HCT116 (cell line): Measurements from ENCODE around the gene POFUT1.

ENCODE experiments used
- ATF3 ChIP-seq: IDR thresholded peaks from 2 replicates; pipeline ENCODE4 v1.6.1; 2012
- CTCF ChIP-seq, 3 experiments: fragments of 200-600 bp in 1 of 3; sonication (generic) in 1 of 3; IDR thresholded peaks in 2 of 3; conservative IDR thresholded peaks in 1 of 3; 2 replicates each; pipeline ENCODE4 v1.5.1; 2012 to 2017; ENCODE audit warnings: low read depth in 2 of 3, low read length in 2 of 3, antibody characterized with exemption in 1 of 3, borderline replicate concordance in 1 of 3, control low read depth in 1 of 3, mild to moderate bottlenecking in 1 of 3, mixed read lengths in 1 of 3, mixed run types in 1 of 3, moderate library complexity in 1 of 3; ENCODE audit not compliant: insufficient read depth in 1 of 3
- EZH2phosphoT487 ChIP-seq: fragments of 200-600 bp; IDR thresholded peaks from 2 replicates; pipeline ENCODE4 v1.6.1; 2018; ENCODE audit warnings: antibody characterized with exemption, borderline replicate concordance
- POLR2A ChIP-seq: IDR thresholded peaks from 2 replicates; pipeline ENCODE4 v1.7.0; 2011; ENCODE audit warnings: borderline replicate concordance; ENCODE audit not compliant: insufficient read depth, insufficient read length; ENCODE audit errors: extremely low read depth
- POLR2AphosphoS5 ChIP-seq: IDR thresholded peaks from 2 replicates; pipeline ENCODE4 v1.6.1; 2011; ENCODE audit warnings: mild to moderate bottlenecking, low read depth, low read length, moderate library complexity
- RAD21 ChIP-seq: IDR thresholded peaks from 2 replicates; pipeline ENCODE4 v1.6.1; 2012; ENCODE audit warnings: low read depth, mild to moderate bottlenecking
- SP1 ChIP-seq: IDR thresholded peaks from 2 replicates; pipeline ENCODE4 v1.6.1; 2012; ENCODE audit warnings: low read depth
- YY1 ChIP-seq: IDR thresholded peaks from 2 replicates; pipeline ENCODE4 v1.6.1; 2011; ENCODE audit warnings: low read length, low read depth, moderate library complexity, mild to moderate bottlenecking; ENCODE audit not compliant: insufficient replicate concordance; ENCODE audit errors: extremely low read depth

GRCh38 chr20:32179934-32180333, 27.7 kb upstream of the POFUT1 start:
- no peak for TF ChIP-seq POLR2A
- no peak for TF ChIP-seq POLR2AphosphoS5
- no peak for TF ChIP-seq YY1
- TF ChIP-seq EZH2phosphoT487, result no peak
- no peak for TF ChIP-seq SP1
- TF ChIP-seq CTCF (IDR thresholded peaks at IDR 0.05 in 2 of 3, conservative IDR thresholded peaks at IDR 0.05 in 1 of 3; ENCODE audit: borderline replicate concordance in 1 of 3, insufficient read depth in 1 of 3, low read depth in 2 of 3, low read length in 2 of 3), result no peak
- no peak for TF ChIP-seq RAD21
- TF ChIP-seq ATF3, result no peak
